Measurements from ENCODE around the gene ZDHHC7.

GRCh38 chr16:85031451-85031850 lies 20.1 kb upstream of the ZDHHC7 start:
- no peak for TF ChIP-seq CTCF (IDR thresholded peaks at IDR 0.05)
- no peak for TF ChIP-seq ZFX (IDR thresholded peaks at IDR 0.05; ENCODE audit: borderline replicate concordance)
